Sigmoid colon (tissue), 7 donors: ENCODE measurements around the gene GPRC5D. TPM values are rescaled to one million over a fixed set of nuclear protein-coding genes. Genes with fewer than 3 reads are reported as not detected.

Experiments
- DNase-seq: peaks from one replicate; pipeline ENCODE4 v3.0.0-alpha.2; 2019
- H3K27ac ChIP-seq, 4 donors: fragments of 200-600 bp; sonication (generic); one replicate each; pipeline ENCODE4 v1.5.1; 2016 to 2019; ENCODE audit warnings: mild to moderate bottlenecking in 1 of 4
- H3K27me3 ChIP-seq, 3 donors: fragments of 200-600 bp; sonication (generic); one replicate each; pipeline ENCODE4 v1.5.1; 2019; ENCODE audit warnings: mild to moderate bottlenecking in 1 of 3
- H3K36me3 ChIP-seq, 4 donors: fragments of 200-600 bp; sonication (generic); one replicate each; pipeline ENCODE4 v1.5.1; 2016 to 2019
- H3K4me1 ChIP-seq, 4 donors: fragments of 200-600 bp; sonication (generic); one replicate each; pipeline ENCODE4 v1.5.1; 2017 to 2019
- H3K4me3 ChIP-seq, 4 donors: fragments of 200-600 bp; sonication (generic); one replicate each; pipeline ENCODE4 v1.5.1; 2017 to 2019; ENCODE audit warnings: mild to moderate bottlenecking in 2 of 4, moderate library complexity in 1 of 4
- H3K9me3 ChIP-seq, 4 donors: fragments of 200-600 bp in 3 of 4; sonication (generic) in 3 of 4; one replicate each; pipeline versions ENCODE4 v1.5.1 to v1.6.1; 2013 to 2019
- CTCF ChIP-seq, 4 experiments: fragments of 450-650 bp in 3 of 4; fragments of 200-600 bp in 1 of 4; IDR thresholded peaks; one replicate each; pipeline ENCODE4 v1.5.1; 2016 to 2019; ENCODE audit warnings: antibody characterized with exemption in 4 of 4, mild to moderate bottlenecking in 3 of 4, moderate library complexity in 2 of 4
- EP300 ChIP-seq, 4 donors: sonication (generic); formaldehyde crosslinking; IDR thresholded peaks; one replicate each; pipeline ENCODE4 v1.6.1; 2017; ENCODE audit warnings: antibody characterized with exemption in 4 of 4
- POLR2A ChIP-seq, 2 donors: fragments of 450-650 bp; IDR thresholded peaks; one replicate each; pipeline ENCODE4 v1.6.1; 2016; ENCODE audit warnings: antibody characterized with exemption in 2 of 2, mild to moderate bottlenecking in 2 of 2, moderate library complexity in 2 of 2
- POLR2AphosphoS5 ChIP-seq, 4 donors: sonication (generic); formaldehyde crosslinking; IDR thresholded peaks; one replicate each; pipeline ENCODE4 v1.6.1; 2017; ENCODE audit warnings: antibody characterized with exemption in 4 of 4
- WGBS, 2 donors: extraction: QIAGEN DNeasy Blood & Tissue Kit; methylation state at CpG; one replicate each; pipeline ENCODE4 v1.1.7; 2013; 5-methylcytosine and 5-hydroxymethylcytosine counted together
- intact Hi-C: fragments of 100-400 bp; cut with DNase I; formaldehyde crosslinking; loops from one replicate; pipeline ENCODE4 v1.15.1; 2023
- polyA plus RNA-seq, 3 donors: library from polyadenylated mRNA; stranded (reverse); fragments of 200-250 nt; gene quantifications; one replicate each; pipeline ENCODE4 v1.2.3, GENCODE V29; 2013
- total RNA-seq, 4 donors: library from RNA; depleted of rRNA; stranded (reverse); fragments of >200 nt; gene quantifications; one replicate each; pipeline ENCODE4 v1.1.0, GENCODE V29; 2016
- donor health status: healthy with polysubstance abuse.
- donor health status: Bipolar disorder and iron deficiency.
- donor health status: healthy.

The GPRC5D gene
- total RNA-seq (not detected), polyA plus RNA-seq (under 1 TPM in 1 of 3 donors, not detected in 2; 0.16 TPM)

- Histone ChIP-seq H3K36me3 (no peaks in the 10 kb centered on the region), H3K9me3 (no peaks in the 10 kb centered on the region), H3K4me1 (no peaks in the 10 kb centered on the region), H3K27ac (no peak within 1 kb of the TSS), H3K27me3 (no peaks in the 10 kb centered on the region), H3K4me3 (no peak within 1 kb of the TSS)
- TF ChIP-seq EP300 (IDR thresholded peaks at IDR 0.05): no peak
- no peak for TF ChIP-seq CTCF (IDR thresholded peaks at IDR 0.05)
- no peak for TF ChIP-seq POLR2A (IDR thresholded peaks at IDR 0.05)
- TF ChIP-seq POLR2AphosphoS5 (IDR thresholded peaks at IDR 0.05): no peak
- no peak for DNase-seq
- intact Hi-C loops: no loop called here
- WGBS, 2 donors: 76 to 84% methylated on average over 6 of the region's 6 CpGs
Measured at GRCh38 chr12:12952036-12952435, at the start of gene GPRC5D. GPRC5D (minus strand) TSS chr12:12952170; CDS start chr12:12950384, 1,786 bp downstream.

- intact Hi-C loops: loop anchor here (2.0 to 10.0 kb wide), 2 partner anchors 43 to 187 kb away; partner anchors contain the start of genes DDX47 and FAM234B
- TF ChIP-seq POLR2A (IDR thresholded peaks at IDR 0.05) (no peak), EP300 (IDR thresholded peaks at IDR 0.05) (no peak), POLR2AphosphoS5 (IDR thresholded peaks at IDR 0.05) (no peak), CTCF (IDR thresholded peaks at IDR 0.05) (no peak)
- Histone ChIP-seq H3K36me3 (no peaks in the 10 kb centered on the region), H3K4me3 (peak overlapping the region; percentile 39 to 83 (median 72)), H3K27me3 (no peaks in the 10 kb centered on the region), H3K4me1 (peaks cover 0 to 38% (median 17%) of the 10 kb centered on the region in 4 donors), H3K9me3 (no peaks in the 10 kb centered on the region), H3K27ac (peak overlapping the region; percentile 83 to 98 (median 90))
- WGBS, 2 donors: 53 to 61% methylated on average over 16 of the region's 16 CpGs
- peak; percentile 67 for DNase-seq
Measured at GRCh38 chr12:13001775-13002040, 49.7 kb upstream of the GPRC5D start.

GRCh38 chr12:13000925-13001774 lies 49.2 kb upstream of the GPRC5D start:
- Histone ChIP-seq H3K27ac (peak overlapping the region; percentile 83 to 98 (median 90)), H3K9me3 (no peaks in the 10 kb centered on the region), H3K27me3 (no peaks in the 10 kb centered on the region), H3K4me1 (peaks cover 0 to 39% (median 18%) of the 10 kb centered on the region in 4 donors), H3K36me3 (no peaks in the 10 kb centered on the region), H3K4me3 (peak overlapping the region; percentile 39 to 83 (median 72))
- TF ChIP-seq POLR2A (IDR thresholded peaks at IDR 0.05): no peak
- peak in 1 of 4 donors; percentile 2 for TF ChIP-seq POLR2AphosphoS5 (IDR thresholded peaks at IDR 0.05)
- peak in 2 of 4 experiments; percentile 9 to 46 for TF ChIP-seq CTCF (IDR thresholded peaks at IDR 0.05)
- no peak for TF ChIP-seq EP300 (IDR thresholded peaks at IDR 0.05)
- intact Hi-C loops: loop anchor here (2.0 to 10.0 kb wide), 2 partner anchors 44 to 186 kb away; partner anchors contain the start of genes DDX47 and FAM234B
- DNase-seq: peak; percentile 74
- 1% methylated on average over 82 of the region's 82 CpGs for WGBS, 2 donors

- intact Hi-C loops: loop anchor here (2.0 to 10.0 kb wide), 2 partner anchors 44 to 186 kb away; partner anchors contain the start of genes DDX47 and FAM234B
- no peaks in the 10 kb centered on the region for H3K9me3 ChIP-seq
- 1% methylated on average over 16 of the region's 16 CpGs for WGBS, 2 donors
- H3K4me1 ChIP-seq: peaks cover 0 to 39% (median 18%) of the 10 kb centered on the region in 4 donors
- no peaks in the 10 kb centered on the region for H3K36me3 ChIP-seq
- H3K4me3 ChIP-seq: peak overlapping the region; percentile 39 to 83 (median 72)
- peak overlapping the region; percentile 83 to 98 (median 90) for H3K27ac ChIP-seq
- TF ChIP-seq POLR2A (IDR thresholded peaks at IDR 0.05) (peak in 1 of 2 donors; percentile 7), CTCF (IDR thresholded peaks at IDR 0.05) (no peak), POLR2AphosphoS5 (IDR thresholded peaks at IDR 0.05) (no peak), EP300 (IDR thresholded peaks at IDR 0.05) (no peak)
- no peak for DNase-seq
- H3K27me3 ChIP-seq: no peaks in the 10 kb centered on the region
Measured at GRCh38 chr12:13000616-13000924, 48.6 kb upstream of the GPRC5D start.
